ENCODE measurements around the gene NSRP1.

GRCh38 chr17:30074730-30075129 is 41.9 kb upstream of the NSRP1 start:
- TF ChIP-seq CTCF (IDR thresholded peaks at IDR 0.05), result no peak
- TF ChIP-seq POLR2A (IDR thresholded peaks at IDR 0.05), result no peak
